K562 (cell line): Measurements from ENCODE around the gene TNN. TPM values are rescaled to one million over a fixed set of nuclear protein-coding genes. Genes with fewer than 3 reads are reported as not detected.

Source experiments
- ATAC-seq: fragments of 200-7000 bp; cut with Tn5 transposase; 3 replicates; pipeline ENCODE4 v1.9.1; 2020; ENCODE audit warnings: moderate library complexity
- BruUV-seq: library from RNA; stranded (reverse); fragments of 400-500 nt; replicated peaks from 2 replicates; lab custom pipeline; 2021; lab: Mats Ljungman, UMichigan
- CTCF ChIA-PET: fragments of 300-600 bp; formaldehyde crosslinking; extraction: SDS; loops from one replicate; lab custom pipeline; 2021; ENCODE audit warnings: low intra/inter-chr PET ratio; lab: Yijun Ruan, JAX
- POLR2A ChIA-PET: fragments of 300-600, 350-650 bp; sonication (Branson Sonifier 250); formaldehyde crosslinking; extraction: SDS; loops from one replicate; lab custom pipeline; 2021; ENCODE audit warnings: antibody characterized with exemption, inconsistent platforms; lab: Yijun Ruan, JAX
- DNase-seq, 4 experiments: peaks; one replicate each; pipeline versions ENCODE4 v3.0.0 to v3.0.0-alpha.2; 2011 to 2018; ENCODE audit warnings: low spot score in 3 of 4, mixed read lengths in 3 of 4; ENCODE audit errors: extremely low read depth in 1 of 4
- FAIRE-seq: peaks from 2 replicates; lab custom pipeline; 2011; peaks lifted over from hg19 to GRCh38; lab: Jason Lieb, UNC
- H2AFZ ChIP-seq: 2 replicates; pipeline ENCODE4 v1.6.0; 2011; ENCODE audit warnings: low read depth, low read length, control low read depth, inconsistent platforms
- H3K27ac ChIP-seq: fragments of 200-600 bp; 3 replicates; pipeline ENCODE4 v1.8.0; 2011; ENCODE audit warnings: low read depth, mild to moderate bottlenecking, control low read depth, inconsistent platforms, low read length, moderate library complexity, mixed read lengths; ENCODE audit errors: extremely low read depth
- H3K27me3 ChIP-seq, 2 experiments: fragments of 300-600 bp in 1 of 2; 2 replicates in 1 of 2; 3 replicates in 1 of 2; pipeline versions ENCODE4 v1.6.0 to v1.8.0; 2011; ENCODE audit warnings: inconsistent platforms in 2 of 2, low read length in 2 of 2, mild to moderate bottlenecking in 1 of 2, mixed read lengths in 1 of 2, moderate library complexity in 1 of 2; ENCODE audit not compliant: control insufficient read depth in 2 of 2, insufficient read depth in 2 of 2
- H3K36me3 ChIP-seq: fragments of 300-600 bp; 3 replicates; pipeline ENCODE4 v1.8.0; 2011; ENCODE audit warnings: mild to moderate bottlenecking, low read length, inconsistent platforms; ENCODE audit not compliant: control insufficient read depth, insufficient read depth
- H3K4me1 ChIP-seq, 2 experiments: fragments of 200-600 bp in 1 of 2; replicated peaks in 1 of 2; 2 replicates in 1 of 2; 3 replicates in 1 of 2; pipeline versions ENCODE4 v1.5.1 to v1.8.0; 2011; ENCODE audit warnings: inconsistent platforms in 2 of 2, low read length in 2 of 2, mild to moderate bottlenecking in 1 of 2, mixed read lengths in 1 of 2, moderate library complexity in 1 of 2; ENCODE audit not compliant: control insufficient read depth in 2 of 2, insufficient read depth in 2 of 2
- H3K4me2 ChIP-seq: 2 replicates; pipeline ENCODE4 v1.6.1; 2011; ENCODE audit warnings: low read length, control low read depth, inconsistent platforms, mixed read lengths; ENCODE audit not compliant: insufficient read depth
- H3K4me3 ChIP-seq: fragments of 200-600 bp; sonication (generic), shearing (Covaris generic); 2 replicates; pipeline ENCODE4 v1.5.1; 2016; ENCODE audit warnings: control low read depth, inconsistent platforms
- H3K79me2 ChIP-seq: fragments of 200-600 bp; 3 replicates; pipeline ENCODE4 v1.8.0; 2011; ENCODE audit warnings: low read length, inconsistent platforms; ENCODE audit not compliant: control insufficient read depth, insufficient read depth
- H3K9ac ChIP-seq, 2 experiments: 2 replicates each; pipeline versions ENCODE4 v1.6.0 to v1.6.1; 2011; ENCODE audit warnings: low read depth in 2 of 2, low read length in 2 of 2, control low read depth in 1 of 2, inconsistent platforms in 1 of 2, mild to moderate bottlenecking in 1 of 2, mixed read lengths in 1 of 2; ENCODE audit not compliant: insufficient read depth in 1 of 2
- H3K9me1 ChIP-seq: one replicate; pipeline ENCODE4 v1.6.0; 2011; ENCODE audit warnings: inconsistent platforms, mild to moderate bottlenecking, low read length, moderate library complexity; ENCODE audit not compliant: control insufficient read depth, insufficient read depth
- H3K9me3 ChIP-seq: replicated peaks from 2 replicates; pipeline ENCODE4 v1.5.1; 2011; ENCODE audit warnings: low read depth, low read length, inconsistent platforms; ENCODE audit not compliant: control insufficient read depth, insufficient read depth
- H4K20me1 ChIP-seq: replicated peaks from 2 replicates; pipeline ENCODE4 v1.6.1; 2011; ENCODE audit warnings: low read length, inconsistent platforms, mixed read lengths; ENCODE audit not compliant: control insufficient read depth, insufficient read depth
- ELK3 ChIP-seq: fragments of 450-650 bp; formaldehyde crosslinking; IDR thresholded peaks from 2 replicates; pipeline ENCODE4 v1.4.0; 2020; ENCODE audit warnings: mild to moderate bottlenecking
- ESRRA ChIP-seq: fragments of 450-650 bp; IDR thresholded peaks from 2 replicates; pipeline ENCODE4 v1.6.1; 2014; ENCODE audit warnings: low read depth, mild to moderate bottlenecking, moderate library complexity, borderline replicate concordance
- SP2 ChIP-seq: IDR thresholded peaks from 2 replicates; pipeline ENCODE4 v1.6.1; 2011; ENCODE audit warnings: mild to moderate bottlenecking, low read depth, low read length, moderate library complexity; ENCODE audit not compliant: poor library complexity, severe bottlenecking; ENCODE audit errors: extremely low read depth
- ZBTB17 ChIP-seq: fragments of 450-650 bp; formaldehyde crosslinking; IDR thresholded peaks from 2 replicates; pipeline ENCODE4 v1.4.0; 2020; ENCODE audit warnings: mild to moderate bottlenecking
- WGBS: fragments of 100-300 bp; shearing (Covaris generic); methylation state at CpG from one replicate; pipeline ENCODE4 v1.1.6; 2016; ENCODE audit warnings: low coverage, mixed read lengths; ENCODE audit not compliant: insufficient coverage; ENCODE audit errors: missing lambda C conversion rate; 5-methylcytosine and 5-hydroxymethylcytosine counted together
- in situ Hi-C: fragments of 300-500 bp; cut with MboI; formaldehyde crosslinking; loops from 4 replicates; pipeline ENCODE4 v1.15.0; 2018; ENCODE audit warnings: inconsistent platforms, mixed read lengths
- intact Hi-C: fragments of 100-400 bp; cut with micrococcal nuclease; formaldehyde crosslinking; loops from 2 replicates; pipeline ENCODE4 v1.14.2; 2022
- polyA plus RNA-seq, 8 experiments: library from polyadenylated mRNA; depleted of rRNA in 4 of 8; stranded (reverse) in 5 of 8; unstranded in 3 of 8; fragments of >200 nt; fragmentation: Nextera tagmentation in 2 of 8; fragmentation: Illumina TruSeq in 1 of 8; extraction: Ambion mirVana in 2 of 8; extraction: Trizol in 1 of 8; gene quantifications; 2 replicates each; pipeline versions ENCODE4 v1.2.1 to v1.2.3, GENCODE V29; 2011 to 2014; ENCODE audit warnings: inconsistent platforms in 1 of 8, missing spikeins in 1 of 8
- total RNA-seq, 7 experiments: library from RNA; depleted of rRNA in 6 of 7; stranded (reverse); fragments of >200 nt in 6 of 7; fragmentation: Illumina TruSeq in 2 of 7; extraction: Trizol in 2 of 7; gene quantifications; 2 replicates each; pipeline versions ENCODE4 v1.2.1 to v1.2.3, GENCODE V29; 2011 to 2021; ENCODE audit warnings: low replicate concordance in 1 of 7

TNN gene
- total and polyA plus RNA-seq, 9 of the 15 experiments (the other 6 are each of a cell fraction or from before 2014, with no cell fraction given) = 0.01 to 0.09 (median 0.07) TPM; not detected in 4

DNA sequence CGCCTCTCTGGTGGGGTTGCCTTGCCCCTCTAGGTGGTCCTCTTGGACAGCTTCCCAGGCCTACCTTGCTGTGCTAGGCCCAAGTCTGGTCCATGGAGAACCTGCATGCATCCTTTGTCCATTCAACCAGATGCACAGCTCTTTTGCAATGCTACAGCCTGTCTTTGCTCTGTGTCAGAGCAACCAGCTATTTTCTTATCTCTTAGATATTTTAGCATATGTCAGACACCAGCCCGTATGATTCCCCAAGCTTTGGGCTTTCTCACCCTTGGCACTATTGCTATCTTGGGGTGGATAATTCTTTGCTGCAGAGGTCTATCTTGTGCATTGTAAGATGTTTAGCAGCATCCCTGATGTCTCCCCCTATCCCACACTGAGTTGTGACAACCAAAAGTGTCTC, 32.3 kb downstream of the TNN start:
- no peaks in the 10 kb centered on the region for H3K9me3 ChIP-seq
- no peaks in the 10 kb centered on the region for H3K79me2 ChIP-seq
- POLR2A ChIA-PET = interaction anchor here (1.0 to 1.3 kb wide), 2 partner anchors 9 to 11 kb away, joined by 3 read pairs; no protein-coding TSS in a partner anchor
- peaks cover 9 to 14% of the 10 kb centered on the region in 2 experiments for H3K27me3 ChIP-seq
- no peak for DNase-seq
- no peaks in the 10 kb centered on the region for H3K9me1 ChIP-seq
- in situ Hi-C loops = no loop called here
- H3K4me1 ChIP-seq = no peaks in the 10 kb centered on the region; a peak in 1 of 5 replicates
- no peak for FAIRE-seq
- H3K9ac ChIP-seq = no peak overlapping the region
- H3K27ac ChIP-seq = no peak overlapping the region
- no peaks in the 10 kb centered on the region for H3K36me3 ChIP-seq
- 0% methylated on average over 2 of the region's 2 CpGs for WGBS
- no peak for TF ChIP-seq ELK3 (CRISPR knock-in tag)
- no peak for TF ChIP-seq ZBTB17 (CRISPR knock-in tag)
- no peak for TF ChIP-seq ESRRA
- TF ChIP-seq SP2 = no peak
- TF ChIP-seq, all 486 proteins: peak for 0
- intact Hi-C loops = loop anchor here (2.0 kb wide), 1 partner anchor 21 kb away; no protein-coding TSS in a partner anchor
- no peaks in the 10 kb centered on the region for H4K20me1 ChIP-seq
- CTCF ChIA-PET = interaction anchor here (0.6 kb wide), 1 partner anchor 122 kb away, joined by 3 read pairs; no protein-coding TSS in a partner anchor
- H2AFZ ChIP-seq = no peak overlapping the region
- H3K4me3 ChIP-seq = no peak overlapping the region
- H3K4me2 ChIP-seq = no peak overlapping the region
- no TSS peak for BruUV-seq
- ATAC-seq = peak; percentile 36
